K562 (cell line): ENCODE measurements around the gene GALNT18. TPM values are rescaled to one million over a fixed set of nuclear protein-coding genes. Genes with fewer than 3 reads are reported as not detected.
A peak's percentile ranks its signal among the peaks of the same experiment; 100 is the strongest.

Experiments used
- ATAC-seq: fragments of 200-7000 bp; cut with Tn5 transposase; 3 replicates; pipeline ENCODE4 v1.9.1; 2020; ENCODE audit warnings: moderate library complexity
- BruUV-seq: library from RNA; stranded (reverse); fragments of 400-500 nt; replicated peaks from 2 replicates; lab custom pipeline; 2021; lab: Mats Ljungman, UMichigan
- CTCF ChIA-PET: fragments of 300-600 bp; formaldehyde crosslinking; extraction: SDS; loops from one replicate; lab custom pipeline; 2021; ENCODE audit warnings: low intra/inter-chr PET ratio; lab: Yijun Ruan, JAX
- POLR2A ChIA-PET: fragments of 300-600, 350-650 bp; sonication (Branson Sonifier 250); formaldehyde crosslinking; extraction: SDS; loops from one replicate; lab custom pipeline; 2021; ENCODE audit warnings: antibody characterized with exemption, inconsistent platforms; lab: Yijun Ruan, JAX
- DNase-seq, 4 experiments: peaks; one replicate each; pipeline versions ENCODE4 v3.0.0 to v3.0.0-alpha.2; 2011 to 2018; ENCODE audit warnings: low spot score in 3 of 4, mixed read lengths in 3 of 4; ENCODE audit errors: extremely low read depth in 1 of 4
- FAIRE-seq: peaks from 2 replicates; lab custom pipeline; 2011; peaks lifted over from hg19 to GRCh38; lab: Jason Lieb, UNC
- H2AFZ ChIP-seq: 2 replicates; pipeline ENCODE4 v1.6.0; 2011; ENCODE audit warnings: low read depth, low read length, control low read depth, inconsistent platforms
- H3K27ac ChIP-seq: fragments of 200-600 bp; 3 replicates; pipeline ENCODE4 v1.8.0; 2011; ENCODE audit warnings: low read depth, mild to moderate bottlenecking, control low read depth, inconsistent platforms, low read length, moderate library complexity, mixed read lengths; ENCODE audit errors: extremely low read depth
- H3K27me3 ChIP-seq, 2 experiments: fragments of 300-600 bp in 1 of 2; 2 replicates in 1 of 2; 3 replicates in 1 of 2; pipeline versions ENCODE4 v1.6.0 to v1.8.0; 2011; ENCODE audit warnings: inconsistent platforms in 2 of 2, low read length in 2 of 2, mild to moderate bottlenecking in 1 of 2, mixed read lengths in 1 of 2, moderate library complexity in 1 of 2; ENCODE audit not compliant: control insufficient read depth in 2 of 2, insufficient read depth in 2 of 2
- H3K36me3 ChIP-seq: fragments of 300-600 bp; 3 replicates; pipeline ENCODE4 v1.8.0; 2011; ENCODE audit warnings: mild to moderate bottlenecking, low read length, inconsistent platforms; ENCODE audit not compliant: control insufficient read depth, insufficient read depth
- H3K4me1 ChIP-seq, 2 experiments: fragments of 200-600 bp in 1 of 2; replicated peaks in 1 of 2; 2 replicates in 1 of 2; 3 replicates in 1 of 2; pipeline versions ENCODE4 v1.5.1 to v1.8.0; 2011; ENCODE audit warnings: inconsistent platforms in 2 of 2, low read length in 2 of 2, mild to moderate bottlenecking in 1 of 2, mixed read lengths in 1 of 2, moderate library complexity in 1 of 2; ENCODE audit not compliant: control insufficient read depth in 2 of 2, insufficient read depth in 2 of 2
- H3K4me2 ChIP-seq: 2 replicates; pipeline ENCODE4 v1.6.1; 2011; ENCODE audit warnings: low read length, control low read depth, inconsistent platforms, mixed read lengths; ENCODE audit not compliant: insufficient read depth
- H3K4me3 ChIP-seq: fragments of 200-600 bp; sonication (generic), shearing (Covaris generic); 2 replicates; pipeline ENCODE4 v1.5.1; 2016; ENCODE audit warnings: control low read depth, inconsistent platforms
- H3K79me2 ChIP-seq: fragments of 200-600 bp; 3 replicates; pipeline ENCODE4 v1.8.0; 2011; ENCODE audit warnings: low read length, inconsistent platforms; ENCODE audit not compliant: control insufficient read depth, insufficient read depth
- H3K9ac ChIP-seq, 2 experiments: 2 replicates each; pipeline versions ENCODE4 v1.6.0 to v1.6.1; 2011; ENCODE audit warnings: low read depth in 2 of 2, low read length in 2 of 2, control low read depth in 1 of 2, inconsistent platforms in 1 of 2, mild to moderate bottlenecking in 1 of 2, mixed read lengths in 1 of 2; ENCODE audit not compliant: insufficient read depth in 1 of 2
- H3K9me1 ChIP-seq: one replicate; pipeline ENCODE4 v1.6.0; 2011; ENCODE audit warnings: inconsistent platforms, mild to moderate bottlenecking, low read length, moderate library complexity; ENCODE audit not compliant: control insufficient read depth, insufficient read depth
- H3K9me3 ChIP-seq: replicated peaks from 2 replicates; pipeline ENCODE4 v1.5.1; 2011; ENCODE audit warnings: low read depth, low read length, inconsistent platforms; ENCODE audit not compliant: control insufficient read depth, insufficient read depth
- H4K20me1 ChIP-seq: replicated peaks from 2 replicates; pipeline ENCODE4 v1.6.1; 2011; ENCODE audit warnings: low read length, inconsistent platforms, mixed read lengths; ENCODE audit not compliant: control insufficient read depth, insufficient read depth
- CCNT2 ChIP-seq: IDR thresholded peaks from 2 replicates; pipeline ENCODE4 v1.6.1; 2011; ENCODE audit warnings: borderline replicate concordance, low read depth, mild to moderate bottlenecking, moderate library complexity, mixed read lengths, low read length; ENCODE audit not compliant: insufficient read length; ENCODE audit errors: extremely low read depth
- FOXA3 ChIP-seq, 2 experiments: fragments of 450-650 bp in 1 of 2; sonication (generic) in 1 of 2; formaldehyde crosslinking; IDR thresholded peaks in 1 of 2; conservative IDR thresholded peaks in 1 of 2; 2 replicates each; pipeline versions ENCODE4 v1.4.0 to v1.8.0; 2020 to 2022; ENCODE audit warnings: mild to moderate bottlenecking in 2 of 2, missing genetic modification reagents in 1 of 2
- HDAC1 ChIP-seq, 2 experiments: fragments of 450-650 bp; IDR thresholded peaks; 2 replicates each; pipeline ENCODE4 v1.6.1; 2016 to 2017; ENCODE audit warnings: inconsistent platforms in 1 of 2, mild to moderate bottlenecking in 1 of 2, moderate library complexity in 1 of 2
- HLTF ChIP-seq: fragments of 450-650 bp; IDR thresholded peaks from 2 replicates; pipeline ENCODE4 v1.6.1; 2016
- HNRNPUL1 ChIP-seq: fragments of 200-400 bp; formaldehyde crosslinking; IDR thresholded peaks from 2 replicates; pipeline ENCODE4 v1.6.1; 2017; ENCODE audit warnings: low read length
- RFX1 ChIP-seq: fragments of 450-650 bp; IDR thresholded peaks from 2 replicates; pipeline ENCODE4 v1.6.1; 2016; ENCODE audit warnings: mild to moderate bottlenecking, moderate library complexity
- TCF7 ChIP-seq: sonication (generic); IDR thresholded peaks from 2 replicates; pipeline ENCODE4 v1.6.1; 2016; ENCODE audit warnings: antibody characterized with exemption, borderline replicate concordance
- ZC3H11A ChIP-seq: IDR thresholded peaks from 2 replicates; pipeline ENCODE4 v1.6.1; 2012; ENCODE audit warnings: low read depth, low read length, improper control_type of control experiment
- ZNF212 ChIP-seq: fragments of 450-650 bp; formaldehyde crosslinking; IDR thresholded peaks from 2 replicates; pipeline ENCODE4 v1.4.0; 2020; ENCODE audit warnings: mild to moderate bottlenecking
- ZNF444 ChIP-seq: fragments of 250-450 bp; sonication (Bioruptor Pico); IDR thresholded peaks from 2 replicates; pipeline ENCODE4 v1.4.0; 2020; ENCODE audit warnings: mild to moderate bottlenecking, moderate library complexity
- ZNF717 ChIP-seq: fragments of 250-450 bp; sonication (Bioruptor Pico); IDR thresholded peaks from 2 replicates; pipeline ENCODE4 v1.5.0; 2021
- WGBS: fragments of 100-300 bp; shearing (Covaris generic); methylation state at CpG from one replicate; pipeline ENCODE4 v1.1.6; 2016; ENCODE audit warnings: low coverage, mixed read lengths; ENCODE audit not compliant: insufficient coverage; ENCODE audit errors: missing lambda C conversion rate; 5-methylcytosine and 5-hydroxymethylcytosine counted together
- in situ Hi-C: fragments of 300-500 bp; cut with MboI; formaldehyde crosslinking; loops from 4 replicates; pipeline ENCODE4 v1.15.0; 2018; ENCODE audit warnings: inconsistent platforms, mixed read lengths
- intact Hi-C: fragments of 100-400 bp; cut with micrococcal nuclease; formaldehyde crosslinking; loops from 2 replicates; pipeline ENCODE4 v1.14.2; 2022
- polyA plus RNA-seq, 8 experiments: library from polyadenylated mRNA; depleted of rRNA in 4 of 8; stranded (reverse) in 5 of 8; unstranded in 3 of 8; fragments of >200 nt; fragmentation: Nextera tagmentation in 2 of 8; fragmentation: Illumina TruSeq in 1 of 8; extraction: Ambion mirVana in 2 of 8; extraction: Trizol in 1 of 8; gene quantifications; 2 replicates each; pipeline versions ENCODE4 v1.2.1 to v1.2.3, GENCODE V29; 2011 to 2014; ENCODE audit warnings: inconsistent platforms in 1 of 8, missing spikeins in 1 of 8
- total RNA-seq, 7 experiments: library from RNA; depleted of rRNA in 6 of 7; stranded (reverse); fragments of >200 nt in 6 of 7; fragmentation: Illumina TruSeq in 2 of 7; extraction: Trizol in 2 of 7; gene quantifications; 2 replicates each; pipeline versions ENCODE4 v1.2.1 to v1.2.3, GENCODE V29; 2011 to 2021; ENCODE audit warnings: low replicate concordance in 1 of 7

GALNT18 gene
- total and polyA plus RNA-seq, 9 of the 15 experiments (the other 6 are each of a cell fraction or from before 2014, with no cell fraction given): not detected

- H3K9ac ChIP-seq: no peak overlapping the region
- H3K27me3 ChIP-seq: peaks cover 4 to 28% of the 10 kb centered on the region in 2 experiments; a peak in 3 of 5 replicates
These were observed 179.0 kb downstream of the GALNT18 start for GRCh38 chr11:11442791-11443190.

DNA sequence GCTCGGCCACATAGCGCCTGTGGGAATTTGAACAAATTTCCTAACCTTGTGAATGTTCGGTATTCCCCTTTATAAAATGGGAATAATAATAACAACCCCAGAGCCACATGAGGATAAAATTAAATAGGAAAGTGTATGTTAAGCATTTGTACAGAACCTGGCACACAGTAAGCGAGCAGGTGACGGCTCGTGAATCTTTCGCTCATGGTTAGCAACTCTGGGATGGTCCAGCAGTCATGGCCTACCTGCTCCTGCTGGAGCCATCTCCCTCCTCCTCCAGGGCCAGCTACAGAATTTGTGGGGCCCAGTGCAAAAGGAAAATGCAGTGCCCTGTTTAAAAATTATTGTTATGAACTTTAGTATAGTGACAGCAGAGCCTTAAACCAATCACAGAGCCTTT, 180.3 kb downstream of the GALNT18 start:
- CTCF ChIA-PET: no interaction called here
- Histone ChIP-seq H3K9me1 (no peaks in the 10 kb centered on the region), H3K4me2 (no peak overlapping the region), H3K27me3 (peaks cover 4 to 36% of the 10 kb centered on the region in 2 experiments; a peak in 3 of 5 replicates), H3K36me3 (no peaks in the 10 kb centered on the region), H3K9ac (no peak overlapping the region), H3K27ac (no peak overlapping the region), H3K4me1 (no peaks in the 10 kb centered on the region), H2AFZ (no peak overlapping the region), H3K79me2 (no peaks in the 10 kb centered on the region), H3K4me3 (no peak overlapping the region), H3K9me3 (no peaks in the 10 kb centered on the region), H4K20me1 (no peaks in the 10 kb centered on the region; the same call in 1 of the 2 replicates)
- ATAC-seq (no peak), FAIRE-seq (no peak), DNase-seq (no peak)
- POLR2A ChIA-PET: no interaction called here
- in situ Hi-C loops (no loop called here), intact Hi-C loops (no loop called here)
- WGBS: 1% methylated on average over 7 of the region's 7 CpGs
- no TSS peak for BruUV-seq
- no peak for TF ChIP-seq HDAC1 (IDR thresholded peaks at IDR 0.05)
- no peak for TF ChIP-seq ZC3H11A
- no peak for TF ChIP-seq HNRNPUL1
- TF ChIP-seq FOXA3 (CRISPR knock-in tag; conservative IDR thresholded peaks at IDR 0.05 in 1 of 2, IDR thresholded peaks at IDR 0.05 in 1 of 2): no peak
- no peak for TF ChIP-seq ZNF717 (CRISPR knock-in tag)
- TF ChIP-seq TCF7: no peak
- no peak for TF ChIP-seq HLTF
- TF ChIP-seq ZNF444 (CRISPR knock-in tag): no peak
- no peak for TF ChIP-seq ZNF212

More at GRCh38 chr11:11442791-11443190, 179.0 kb downstream of the GALNT18 start:
- DNase-seq (no peak), ATAC-seq (no peak), FAIRE-seq (no peak)
- H4K20me1 ChIP-seq: no peaks in the 10 kb centered on the region; the same call in 1 of the 2 replicates
- BruUV-seq: no TSS peak
- no peak overlapping the region for H3K27ac ChIP-seq
- no peak overlapping the region for H3K4me2 ChIP-seq
- CTCF ChIA-PET: no interaction called here
- H3K4me3 ChIP-seq: no peak overlapping the region
- 0% methylated on average over 5 of the region's 5 CpGs for WGBS
- in situ Hi-C loops: no loop called here
- no peaks in the 10 kb centered on the region for H3K79me2 ChIP-seq
- H3K9me1 ChIP-seq: no peaks in the 10 kb centered on the region
- H2AFZ ChIP-seq: no peak overlapping the region
- no peaks in the 10 kb centered on the region for H3K4me1 ChIP-seq
- H3K36me3 ChIP-seq: no peaks in the 10 kb centered on the region
- intact Hi-C loops: no loop called here
- H3K9me3 ChIP-seq: no peaks in the 10 kb centered on the region
- POLR2A ChIA-PET: no interaction called here
- TF ChIP-seq CCNT2 (no peak), RFX1 (peak; percentile 43)
